ENCODE results near the gene BRF1.

DNA sequence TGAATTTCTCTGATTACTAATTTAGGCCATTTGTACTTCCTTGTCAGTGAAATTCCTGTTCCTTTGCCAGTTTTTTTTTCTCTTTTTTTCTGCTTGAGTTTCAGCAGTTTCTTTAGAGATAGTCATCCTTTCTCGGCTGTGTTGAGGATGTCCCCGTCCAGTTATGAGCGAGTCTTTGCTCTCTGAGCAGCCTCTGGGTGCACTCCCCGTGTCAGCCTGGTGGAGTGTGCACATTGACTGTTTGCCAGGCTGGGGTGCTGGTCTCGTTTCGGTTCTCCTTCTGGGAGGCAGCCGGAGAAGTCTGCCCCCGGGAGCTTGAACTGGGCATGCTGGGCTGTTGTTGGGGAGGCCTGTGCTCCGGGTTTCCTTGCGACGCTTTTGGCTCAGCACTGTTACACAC is 16.7 kb upstream of the BRF1 start:
- TF ChIP-seq POLR2A (IDR thresholded peaks at IDR 0.05) = no peak
- no peak for TF ChIP-seq CTCF (IDR thresholded peaks at IDR 0.05)

Measured in thyroid gland (tissue), 4 donors.